Ectodermal cell (in vitro differentiated cells): ENCODE measurements around the gene PLEKHA7.
"Not testable (repeated sequence)": the region's sequence is repeated elsewhere in the genome, so short reads cannot be mapped to it uniquely, and the experiment has no call there.

ENCODE experiments used
- H3K27ac ChIP-seq: 2 replicates; pipeline ENCODE4 v1.7.0; 2013; ENCODE audit warnings: mild to moderate bottlenecking, low read depth, low read length; ENCODE audit not compliant: insufficient read depth, poor library complexity, severe bottlenecking
- H3K27me3 ChIP-seq: 2 replicates; pipeline ENCODE4 v1.7.0; 2013; ENCODE audit warnings: mild to moderate bottlenecking, low read length; ENCODE audit not compliant: insufficient read depth, control insufficient read depth, poor library complexity, severe bottlenecking
- H3K36me3 ChIP-seq: one replicate; pipeline ENCODE4 v1.7.0; 2013; ENCODE audit warnings: low read length; ENCODE audit not compliant: control insufficient read depth, insufficient read depth
- H3K4me1 ChIP-seq: one replicate; pipeline ENCODE4 v1.7.0; 2013; ENCODE audit warnings: low read length; ENCODE audit not compliant: control insufficient read depth, insufficient read depth
- H3K4me3 ChIP-seq: 2 replicates; pipeline ENCODE4 v1.7.0; 2013; ENCODE audit warnings: low read depth, low read length, control low read depth; ENCODE audit not compliant: insufficient read depth
- H3K9me3 ChIP-seq: 2 replicates; pipeline ENCODE4 v1.7.0; 2013; ENCODE audit warnings: mild to moderate bottlenecking, low read length, moderate library complexity; ENCODE audit not compliant: control insufficient read depth
- WGBS, 2 experiments: methylation state at CpG; one replicate each; pipeline ENCODE4 v1.1.7; 2013; ENCODE audit warnings: missing lambda C conversion rate in 2 of 2; 5-methylcytosine and 5-hydroxymethylcytosine counted together

PLEKHA7 gene

GRCh38 chr11:16889905-16890304 lies 124.3 kb downstream of the PLEKHA7 start:
- H3K27me3 ChIP-seq: peaks cover 12% of the 10 kb centered on the region
- no peak overlapping the region for H3K27ac ChIP-seq
- no peaks in the 10 kb centered on the region for H3K36me3 ChIP-seq
- no peak overlapping the region for H3K4me3 ChIP-seq
- H3K9me3 ChIP-seq: peaks cover 3% of the 10 kb centered on the region
- WGBS, 2 experiments: 89 to 100% methylated on average over 1 of the region's 1 CpG
- peaks cover 11% of the 10 kb centered on the region for H3K4me1 ChIP-seq

- not testable (repeated sequence) for H3K27ac ChIP-seq, H3K36me3 ChIP-seq, H3K27me3 ChIP-seq, H3K4me1 ChIP-seq, H3K9me3 ChIP-seq, H3K4me3 ChIP-seq
- WGBS, 2 experiments: 97 to 98% methylated on average over 2 to 3 of the region's 4 CpGs
Measured at GRCh38 chr11:16889010-16889409, 125.2 kb downstream of the PLEKHA7 start.

- not testable (repeated sequence) for H3K4me3 ChIP-seq, H3K27ac ChIP-seq, H3K9me3 ChIP-seq, H3K36me3 ChIP-seq, H3K4me1 ChIP-seq, H3K27me3 ChIP-seq
- 93 to 95% methylated on average over 23 of the region's 23 CpGs for WGBS, 2 experiments
Measured at GRCh38 chr11:16887887-16888286, 126.3 kb downstream of the PLEKHA7 start.

GRCh38 chr11:16883174-16883573 lies 131.0 kb downstream of the PLEKHA7 start:
- Histone ChIP-seq H3K9me3 (no peaks in the 10 kb centered on the region), H3K27me3 (no peaks in the 10 kb centered on the region), H3K4me3 (no peak overlapping the region), H3K27ac (no peak overlapping the region), H3K36me3 (no peaks in the 10 kb centered on the region), H3K4me1 (peaks cover 3% of the 10 kb centered on the region)
- WGBS, 2 experiments: 86 to 96% methylated on average over 3 of the region's 3 CpGs

GRCh38 chr11:16881766-16882165 lies 132.4 kb downstream of the PLEKHA7 start:
- H3K27me3 ChIP-seq: no peaks in the 10 kb centered on the region
- 86 to 93% methylated on average over 3 of the region's 3 CpGs for WGBS, 2 experiments

GRCh38 chr11:16881074-16881709 lies 133.0 kb downstream of the PLEKHA7 start:
- WGBS, 2 experiments: 77 to 79% methylated on average over 8 of the region's 8 CpGs
- Histone ChIP-seq H3K4me3 (no peak overlapping the region), H3K27me3 (no peaks in the 10 kb centered on the region), H3K4me1 (peaks cover 15% of the 10 kb centered on the region), H3K27ac (no peak overlapping the region), H3K9me3 (no peaks in the 10 kb centered on the region), H3K36me3 (no peaks in the 10 kb centered on the region)

More at GRCh38 chr11:16881766-16882165, 132.4 kb downstream of the PLEKHA7 start:
- H3K4me3 ChIP-seq: no peak overlapping the region
- H3K9me3 ChIP-seq: no peaks in the 10 kb centered on the region
- H3K27ac ChIP-seq: no peak overlapping the region
- no peaks in the 10 kb centered on the region for H3K36me3 ChIP-seq
- peaks cover 9% of the 10 kb centered on the region for H3K4me1 ChIP-seq

- Histone ChIP-seq H3K27ac (no peak overlapping the region), H3K9me3 (no peaks in the 10 kb centered on the region), H3K4me1 (peaks cover 20% of the 10 kb centered on the region), H3K4me3 (no peak overlapping the region), H3K27me3 (no peaks in the 10 kb centered on the region), H3K36me3 (no peaks in the 10 kb centered on the region)
- WGBS, 2 experiments: 89 to 91% methylated on average over 7 of the region's 7 CpGs
Measured at GRCh38 chr11:16880184-16880801, 133.9 kb downstream of the PLEKHA7 start.

GRCh38 chr11:16879690-16880089 lies 134.5 kb downstream of the PLEKHA7 start:
- Histone ChIP-seq H3K36me3 (no peaks in the 10 kb centered on the region), H3K27ac (no peak overlapping the region), H3K27me3 (no peaks in the 10 kb centered on the region), H3K4me3 (no peak overlapping the region), H3K4me1 (peaks cover 20% of the 10 kb centered on the region), H3K9me3 (no peaks in the 10 kb centered on the region)
- WGBS, 2 experiments: 90 to 95% methylated on average over 2 of the region's 2 CpGs

- 85 to 91% methylated on average over 3 of the region's 3 CpGs for WGBS, 2 experiments
- Histone ChIP-seq H3K27ac (no peak overlapping the region), H3K4me1 (peaks cover 20% of the 10 kb centered on the region), H3K9me3 (no peaks in the 10 kb centered on the region), H3K36me3 (no peaks in the 10 kb centered on the region), H3K27me3 (no peaks in the 10 kb centered on the region), H3K4me3 (no peak overlapping the region)
Measured at GRCh38 chr11:16876837-16877236, 137.4 kb downstream of the PLEKHA7 start.

- Histone ChIP-seq H3K9me3 (no peaks in the 10 kb centered on the region), H3K36me3 (no peaks in the 10 kb centered on the region), H3K27me3 (no peaks in the 10 kb centered on the region), H3K4me1 (peaks cover 20% of the 10 kb centered on the region), H3K27ac (no peak overlapping the region), H3K4me3 (no peak overlapping the region)
- 92 to 93% methylated on average over 5 of the region's 5 CpGs for WGBS, 2 experiments
Measured at GRCh38 chr11:16876053-16876752, 138.0 kb downstream of the PLEKHA7 start.
